ENCODE data around the gene ARAF.

DNA sequence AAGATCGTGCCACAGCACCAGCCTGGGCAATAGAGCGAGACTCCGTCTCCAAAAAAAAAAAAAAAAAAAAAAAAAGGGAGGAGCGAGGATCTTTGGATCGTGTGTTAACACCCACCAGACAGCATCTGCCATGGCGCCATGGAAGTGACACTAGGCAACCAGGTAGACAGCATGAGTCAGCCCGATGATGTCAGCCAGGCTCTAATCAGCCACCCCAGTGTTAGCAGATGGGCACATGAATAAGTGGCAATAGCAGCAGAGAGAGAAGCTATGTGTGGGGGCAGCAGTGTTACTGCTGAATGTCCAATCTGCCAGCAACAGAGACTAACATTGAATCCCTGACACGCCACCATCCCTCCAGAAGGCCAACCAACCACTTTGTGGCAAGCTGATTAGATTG, 52.1 kb downstream of the ARAF start:
- TF ChIP-seq ZC3H10 (CRISPR knock-in tag; IDR thresholded peaks at IDR 0.05): no peak
- no peak for TF ChIP-seq CSDC2 (CRISPR knock-in tag; IDR thresholded peaks at IDR 0.05)
- TF ChIP-seq ZFP30 (CRISPR knock-in tag; IDR thresholded peaks at IDR 0.05): no peak
- no peak for TF ChIP-seq ZFP3 (CRISPR knock-in tag; IDR thresholded peaks at IDR 0.05)
- TF ChIP-seq TOX (CRISPR knock-in tag; IDR thresholded peaks at IDR 0.05; ENCODE audit: borderline replicate concordance): no peak
- TF ChIP-seq PATZ1 (CRISPR knock-in tag; IDR thresholded peaks at IDR 0.05; ENCODE audit: borderline replicate concordance): no peak
- no peak for TF ChIP-seq RARB (CRISPR knock-in tag; IDR thresholded peaks at IDR 0.05)
- no peak for TF ChIP-seq PPARA (CRISPR knock-in tag; IDR thresholded peaks at IDR 0.05; ENCODE audit: borderline replicate concordance)
- no peak for TF ChIP-seq TCF4 (CRISPR knock-in tag; IDR thresholded peaks at IDR 0.05; ENCODE audit: borderline replicate concordance)
- no peak for TF ChIP-seq CREB5 (CRISPR knock-in tag; IDR thresholded peaks at IDR 0.05; ENCODE audit: low read depth)
- TF ChIP-seq, protein P1, sequence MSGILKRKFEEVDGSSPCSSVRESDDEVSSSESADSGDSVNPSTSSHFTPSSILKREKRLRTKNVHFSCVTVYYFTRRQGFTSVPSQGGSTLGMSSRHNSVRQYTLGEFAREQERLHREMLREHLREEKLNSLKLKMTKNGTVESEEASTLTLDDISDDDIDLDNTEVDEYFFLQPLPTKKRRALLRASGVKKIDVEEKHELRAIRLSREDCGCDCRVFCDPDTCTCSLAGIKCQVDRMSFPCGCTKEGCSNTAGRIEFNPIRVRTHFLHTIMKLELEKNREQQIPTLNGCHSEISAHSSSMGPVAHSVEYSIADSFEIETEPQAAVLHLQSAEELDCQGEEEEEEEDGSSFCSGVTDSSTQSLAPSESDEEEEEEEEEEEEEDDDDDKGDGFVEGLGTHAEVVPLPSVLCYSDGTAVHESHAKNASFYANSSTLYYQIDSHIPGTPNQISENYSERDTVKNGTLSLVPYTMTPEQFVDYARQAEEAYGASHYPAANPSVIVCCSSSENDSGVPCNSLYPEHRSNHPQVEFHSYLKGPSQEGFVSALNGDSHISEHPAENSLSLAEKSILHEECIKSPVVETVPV (CRISPR knock-in tag; IDR thresholded peaks at IDR 0.05): no peak

Measured in SK-N-SH treated with all-trans-retinoic acid at 6 μM for 48 hours (cell line).